Neural progenitor cell (in vitro differentiated cells): ENCODE data around the gene PDF. TPM values are rescaled to one million over a fixed set of nuclear protein-coding genes. Genes with fewer than 3 reads are reported as not detected.
"Not testable (repeated sequence)": the region's sequence is repeated elsewhere in the genome, so short reads cannot be mapped to it uniquely, and the experiment has no call there.

ENCODE experiments used
- DNase-seq: peaks from one replicate; pipeline ENCODE4 v3.0.0-alpha.2; 2016; ENCODE audit warnings: low spot score
- H2AFZ ChIP-seq: fragments of 200-600 bp; sonication (generic); replicated peaks from 2 replicates; pipeline ENCODE4 v1.6.1; 2016; ENCODE audit warnings: antibody characterized with exemption
- H3F3A ChIP-seq: fragments of 200-600 bp; sonication (generic); 2 replicates; pipeline ENCODE4 v1.6.1; 2016; ENCODE audit warnings: antibody characterized with exemption, low read depth
- H3K27ac ChIP-seq: fragments of 200-600 bp; sonication (generic); 2 replicates; pipeline ENCODE4 v1.5.1; 2016; ENCODE audit warnings: mild to moderate bottlenecking
- H3K27me3 ChIP-seq: fragments of 200-600 bp; sonication (generic); 2 replicates; pipeline ENCODE4 v1.6.1; 2016; ENCODE audit warnings: mild to moderate bottlenecking, moderate library complexity
- H3K36me3 ChIP-seq: fragments of 200-600 bp; sonication (generic); 2 replicates; pipeline ENCODE4 v1.5.1; 2016
- H3K4me1 ChIP-seq: fragments of 200-600 bp; sonication (generic); 2 replicates; pipeline ENCODE4 v1.6.1; 2016; ENCODE audit warnings: mixed run types
- H3K4me2 ChIP-seq: fragments of 200-600 bp; sonication (generic); 2 replicates; pipeline ENCODE4 v1.6.1; 2016
- H3K4me3 ChIP-seq: fragments of 200-600 bp; sonication (generic); 2 replicates; pipeline ENCODE4 v1.5.1; 2016
- H3K79me2 ChIP-seq: fragments of 200-600 bp; sonication (generic); 2 replicates; pipeline ENCODE4 v1.6.1; 2016; ENCODE audit warnings: low read depth
- H3K9ac ChIP-seq: fragments of 200-600 bp; sonication (generic); 2 replicates; pipeline ENCODE4 v1.6.1; 2016
- H3K9me3 ChIP-seq: fragments of 200-600 bp; sonication (generic); 2 replicates; pipeline ENCODE4 v1.5.1; 2016; ENCODE audit warnings: low read depth
- H4K20me1 ChIP-seq: fragments of 200-600 bp; sonication (generic); 2 replicates; pipeline ENCODE4 v1.6.1; 2016; ENCODE audit warnings: low read depth
- H3K27ac Mint-ChIP-seq: 3 replicates; pipeline ENCODE4 v1.8.0; 2021; ENCODE audit warnings: mixed read lengths
- H3K27me3 Mint-ChIP-seq: 2 replicates; pipeline ENCODE4 v1.8.0; 2022; ENCODE audit warnings: low read depth, mild to moderate bottlenecking, inconsistent platforms, moderate library complexity, mixed read lengths; ENCODE audit not compliant: insufficient read depth
- H3K36me3 Mint-ChIP-seq: 3 replicates; pipeline ENCODE4 v1.8.0; 2021; ENCODE audit warnings: mixed read lengths
- H3K4me1 Mint-ChIP-seq: 3 replicates; pipeline ENCODE4 v1.8.0; 2021; ENCODE audit warnings: mixed read lengths
- H3K4me3 Mint-ChIP-seq: 3 replicates; pipeline ENCODE4 v1.8.0; 2021; ENCODE audit warnings: mild to moderate bottlenecking, moderate library complexity, mixed read lengths
- H3K9me3 Mint-ChIP-seq: 3 replicates; pipeline ENCODE4 v1.8.0; 2020; ENCODE audit warnings: mixed read lengths
- EZH2 ChIP-seq: fragments of 200-600 bp; sonication (generic); IDR thresholded peaks from 2 replicates; pipeline ENCODE4 v1.6.1; 2017; ENCODE audit warnings: antibody characterized with exemption, mild to moderate bottlenecking, moderate library complexity
- EZH2phosphoT487 ChIP-seq: fragments of 200-600 bp; sonication (generic); IDR thresholded peaks from 2 replicates; pipeline ENCODE4 v1.6.1; 2017; ENCODE audit warnings: antibody characterized with exemption
- total RNA-seq: library from RNA; depleted of rRNA; stranded (reverse); fragments of >200 nt; gene quantifications from 2 replicates; pipeline ENCODE4 v1.2.3, GENCODE V29; 2015; ENCODE audit warnings: low replicate concordance
- TF ChIP-seq, protein P1 (sequence below): fragments of 200-600 bp; sonication (generic); IDR thresholded peaks from 2 replicates; pipeline ENCODE4 v1.5.1; 2017; ENCODE audit warnings: antibody characterized with exemption, mild to moderate bottlenecking

The PDF gene
- total RNA-seq, 1 donor from 2014 or later, result 12.9 TPM

DNA sequence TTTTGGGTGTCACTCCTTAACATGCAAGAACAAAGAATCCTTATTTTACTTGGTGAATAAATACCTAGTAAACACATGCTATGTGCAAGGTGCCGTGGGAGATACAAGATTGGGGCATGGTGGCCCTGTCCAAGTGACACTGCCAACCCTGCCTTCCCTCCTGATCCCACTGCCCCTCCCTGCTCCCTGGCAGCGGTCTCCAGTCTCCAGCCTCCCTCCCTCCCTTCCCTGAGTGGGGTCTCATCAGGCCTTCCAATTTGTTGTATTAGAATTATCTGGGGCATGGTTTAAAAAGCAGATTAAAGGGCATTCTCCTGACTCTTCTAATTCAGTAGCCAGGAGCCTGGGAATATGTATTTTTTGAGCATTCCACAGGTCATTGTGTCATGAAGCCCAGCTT, 33.7 kb upstream of the PDF start:
- no peaks in the 10 kb centered on the region for H3K27me3 ChIP-seq
- TF ChIP-seq, protein P1, sequence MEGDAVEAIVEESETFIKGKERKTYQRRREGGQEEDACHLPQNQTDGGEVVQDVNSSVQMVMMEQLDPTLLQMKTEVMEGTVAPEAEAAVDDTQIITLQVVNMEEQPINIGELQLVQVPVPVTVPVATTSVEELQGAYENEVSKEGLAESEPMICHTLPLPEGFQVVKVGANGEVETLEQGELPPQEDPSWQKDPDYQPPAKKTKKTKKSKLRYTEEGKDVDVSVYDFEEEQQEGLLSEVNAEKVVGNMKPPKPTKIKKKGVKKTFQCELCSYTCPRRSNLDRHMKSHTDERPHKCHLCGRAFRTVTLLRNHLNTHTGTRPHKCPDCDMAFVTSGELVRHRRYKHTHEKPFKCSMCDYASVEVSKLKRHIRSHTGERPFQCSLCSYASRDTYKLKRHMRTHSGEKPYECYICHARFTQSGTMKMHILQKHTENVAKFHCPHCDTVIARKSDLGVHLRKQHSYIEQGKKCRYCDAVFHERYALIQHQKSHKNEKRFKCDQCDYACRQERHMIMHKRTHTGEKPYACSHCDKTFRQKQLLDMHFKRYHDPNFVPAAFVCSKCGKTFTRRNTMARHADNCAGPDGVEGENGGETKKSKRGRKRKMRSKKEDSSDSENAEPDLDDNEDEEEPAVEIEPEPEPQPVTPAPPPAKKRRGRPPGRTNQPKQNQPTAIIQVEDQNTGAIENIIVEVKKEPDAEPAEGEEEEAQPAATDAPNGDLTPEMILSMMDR, result no peak
- no peak for TF ChIP-seq EZH2
- no peak for TF ChIP-seq EZH2phosphoT487
- H3K9ac ChIP-seq, result no peak overlapping the region
- Mint-ChIP-seq H3K9me3 (no peaks in the 10 kb centered on the region), H3K27me3 (peaks cover 12% of the 10 kb centered on the region), H3K4me3 (no peak overlapping the region), H3K36me3 (peaks cover 25% of the 10 kb centered on the region), H3K27ac (no peak overlapping the region), H3K4me1 (no peaks in the 10 kb centered on the region)
- H3K9me3 ChIP-seq, result no peaks in the 10 kb centered on the region
- H3K79me2 ChIP-seq, result no peaks in the 10 kb centered on the region
- no peak overlapping the region for H2AFZ ChIP-seq
- no peaks in the 10 kb centered on the region for H3F3A ChIP-seq
- H4K20me1 ChIP-seq, result peaks cover 6% of the 10 kb centered on the region
- no peak overlapping the region for H3K27ac ChIP-seq
- no peaks in the 10 kb centered on the region for H3K4me1 ChIP-seq
- H3K4me2 ChIP-seq, result no peak overlapping the region
- H3K36me3 ChIP-seq, result peaks cover 8% of the 10 kb centered on the region
- no peak for DNase-seq
- H3K4me3 ChIP-seq, result no peak overlapping the region

DNA sequence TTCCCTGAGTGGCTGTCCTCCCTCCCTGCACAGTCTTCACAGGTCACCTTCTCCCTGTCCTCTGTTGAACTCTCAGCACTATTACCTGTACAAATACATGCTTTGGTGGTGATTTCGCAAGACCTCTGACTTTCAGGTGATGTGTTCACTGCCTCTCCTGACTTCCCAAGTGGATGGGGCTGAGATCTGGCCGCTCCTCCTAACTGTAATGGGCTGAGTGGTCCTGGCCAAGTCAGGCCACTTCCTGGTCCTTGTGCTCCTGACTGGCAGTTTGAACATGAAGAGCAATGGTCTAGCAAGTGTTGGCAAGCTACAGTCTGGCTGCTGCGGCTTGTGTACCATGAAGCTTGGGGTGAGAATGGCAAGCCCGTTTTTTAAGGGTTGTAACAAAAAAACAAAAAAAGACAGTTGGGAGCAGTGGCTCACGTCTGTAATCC, 32.9 kb upstream of the PDF start:
- H3F3A ChIP-seq, result no peaks in the 10 kb centered on the region
- H3K4me3 ChIP-seq, result no peak overlapping the region
- no peaks in the 10 kb centered on the region for H3K4me1 ChIP-seq
- no peak overlapping the region for H3K9ac ChIP-seq
- Mint-ChIP-seq H3K27ac (no peak overlapping the region), H3K36me3 (peaks cover 22% of the 10 kb centered on the region), H3K27me3 (peaks cover 12% of the 10 kb centered on the region), H3K4me3 (no peak overlapping the region), H3K4me1 (no peaks in the 10 kb centered on the region), H3K9me3 (no peaks in the 10 kb centered on the region)
- no peak overlapping the region for H3K4me2 ChIP-seq
- peaks cover 8% of the 10 kb centered on the region for H3K36me3 ChIP-seq
- peaks cover 6% of the 10 kb centered on the region for H4K20me1 ChIP-seq
- no peak overlapping the region for H2AFZ ChIP-seq
- no peak for DNase-seq
- no peaks in the 10 kb centered on the region for H3K79me2 ChIP-seq
- H3K27ac ChIP-seq, result no peak overlapping the region
- H3K27me3 ChIP-seq, result no peaks in the 10 kb centered on the region
- TF ChIP-seq EZH2 (no peak), EZH2phosphoT487 (no peak)
- TF ChIP-seq, protein P1, result no peak
- no peaks in the 10 kb centered on the region for H3K9me3 ChIP-seq

DNA sequence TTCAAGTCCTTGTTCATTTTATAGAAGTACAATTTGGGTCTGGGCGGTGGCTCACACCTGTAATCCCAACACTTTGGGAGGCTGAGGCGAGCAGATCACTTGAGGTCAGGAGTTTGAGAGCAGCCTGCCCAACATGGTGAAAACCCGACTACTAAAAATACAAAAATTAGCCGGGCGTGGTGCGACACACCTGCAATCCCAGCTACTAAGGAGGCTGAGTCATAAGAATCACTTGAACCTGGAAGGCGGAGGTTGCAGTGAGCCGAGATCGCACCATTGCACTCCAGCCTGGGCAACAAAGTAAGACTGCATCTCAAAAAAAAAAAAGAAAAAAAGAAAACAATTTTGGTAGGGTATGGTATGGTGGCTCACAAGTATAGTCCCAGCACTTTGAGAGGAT, 29.7 kb upstream of the PDF start:
- H3K36me3 Mint-ChIP-seq, result peaks cover 18% of the 10 kb centered on the region
- not testable (repeated sequence) for H3K4me2 ChIP-seq, H3K79me2 ChIP-seq, H3K27ac Mint-ChIP-seq, H3K9ac ChIP-seq, H3F3A ChIP-seq, H3K4me1 ChIP-seq, H3K27me3 Mint-ChIP-seq, H3K27ac ChIP-seq, DNase-seq, H3K9me3 Mint-ChIP-seq, H3K9me3 ChIP-seq, H3K4me3 Mint-ChIP-seq, H4K20me1 ChIP-seq, H3K36me3 ChIP-seq, H3K4me3 ChIP-seq, H3K27me3 ChIP-seq, H3K4me1 Mint-ChIP-seq, H2AFZ ChIP-seq

DNA sequence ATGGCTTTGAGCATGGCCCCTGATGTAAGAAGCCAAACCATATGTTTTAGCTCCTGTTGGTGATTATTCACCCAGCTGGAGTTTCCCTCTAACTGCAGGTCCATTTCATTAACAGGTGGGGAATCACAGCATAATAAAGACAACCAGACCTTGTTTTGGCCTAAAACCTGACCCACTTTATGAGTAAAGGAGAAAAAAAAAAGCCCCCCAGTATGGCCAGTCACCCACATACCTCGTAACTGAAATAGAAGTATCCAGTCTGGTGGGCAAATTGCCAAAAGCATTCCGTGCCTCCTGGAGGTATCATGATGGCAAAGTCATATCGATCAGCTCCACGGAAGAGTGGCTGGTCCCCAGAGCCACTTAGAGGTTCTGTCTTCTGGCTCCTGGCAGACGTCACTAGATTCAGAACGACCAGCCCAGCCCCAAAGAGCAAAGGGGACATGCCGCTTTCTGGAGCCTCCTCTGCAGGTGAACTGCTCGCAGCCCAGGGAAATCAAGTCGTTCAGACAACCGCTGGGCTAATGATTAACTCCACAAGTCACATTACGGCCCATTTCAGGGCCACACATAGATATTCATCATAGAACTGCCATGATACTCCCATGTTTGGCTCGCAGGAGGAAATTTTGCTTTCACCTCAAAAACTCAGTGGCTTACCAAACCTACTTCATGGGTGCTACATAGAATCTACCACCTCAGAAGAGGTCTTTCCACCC, 21.1 kb upstream of the PDF start, which contains the start of gene TMED6:
TSS of gene TMED6 (minus strand) at position 478 of the 719 bp plus-strand sequence. CDS start at position 445, 33 bp downstream.
- Mint-ChIP-seq H3K27me3 (peaks cover 4% of the 10 kb centered on the region), H3K4me1 (no peaks in the 10 kb centered on the region), H3K9me3 (no peaks in the 10 kb centered on the region), H3K4me3 (no peak within 1 kb of the TSS), H3K36me3 (peaks cover 6% of the 10 kb centered on the region), H3K27ac (no peak within 1 kb of the TSS)
- H3K4me1 ChIP-seq, result no peaks in the 10 kb centered on the region
- no peak for DNase-seq
- peaks cover 4% of the 10 kb centered on the region for H3F3A ChIP-seq
- no peaks in the 10 kb centered on the region for H3K27me3 ChIP-seq
- no peak within 1 kb of the TSS for H3K27ac ChIP-seq
- H3K36me3 ChIP-seq, result peaks cover 5% of the 10 kb centered on the region
- no peak within 1 kb of the TSS for H3K4me3 ChIP-seq
- H3K79me2 ChIP-seq, result no peaks in the 10 kb centered on the region
- no peak within 1 kb of the TSS for H2AFZ ChIP-seq
- H3K9ac ChIP-seq, result no peak within 1 kb of the TSS
- no peaks in the 10 kb centered on the region for H4K20me1 ChIP-seq
- H3K9me3 ChIP-seq, result no peaks in the 10 kb centered on the region
- TF ChIP-seq EZH2, result no peak
- TF ChIP-seq EZH2phosphoT487, result no peak
- TF ChIP-seq, protein P1, result no peak
- no peak within 1 kb of the TSS for H3K4me2 ChIP-seq
